HepG2 (cell line): ENCODE measurements around the gene CIT. TPM values are rescaled to one million over a fixed set of nuclear protein-coding genes. Genes with fewer than 3 reads are reported as not detected.

Experiments used
- ATAC-seq: fragments of 200-7000 bp; cut with Tn5 transposase; 3 replicates; pipeline ENCODE4 v1.9.1; 2020; ENCODE audit warnings: mild to moderate bottlenecking, moderate library complexity
- BruUV-seq: library from RNA; stranded (reverse); fragments of 400-500 nt; replicated peaks from 2 replicates; lab custom pipeline; 2021; lab: Mats Ljungman, UMichigan
- CTCF ChIA-PET: fragments of 300-600 bp; formaldehyde crosslinking; extraction: SDS; loops from one replicate; lab custom pipeline; 2021; ENCODE audit warnings: low total read pairs, inconsistent platforms, low intra/inter-chr PET ratio; lab: Yijun Ruan, JAX
- POLR2A ChIA-PET: fragments of 350-600 bp; sonication (Branson Sonifier 250); formaldehyde crosslinking; loops from one replicate; lab custom pipeline; 2020; ENCODE audit warnings: antibody characterized with exemption, inconsistent platforms; lab: Yijun Ruan, JAX
- DNase-seq: peaks from one replicate; pipeline ENCODE4 v3.0.0-alpha.2; 2015; ENCODE audit warnings: low spot score
- FAIRE-seq: peaks from 3 replicates; lab custom pipeline; 2011; peaks lifted over from hg19 to GRCh38; lab: Jason Lieb, UNC
- H2AFZ ChIP-seq: one replicate; pipeline ENCODE4 v1.6.1; 2011; ENCODE audit warnings: low read length, inconsistent platforms
- H3K27ac ChIP-seq: fragments of 300-600 bp; 3 replicates; pipeline ENCODE4 v1.8.0; 2011; ENCODE audit warnings: mixed run types, mild to moderate bottlenecking, mixed read lengths, low read length, inconsistent platforms; ENCODE audit not compliant: insufficient read depth; ENCODE audit errors: extremely low read length
- H3K27me3 ChIP-seq, 2 experiments: fragments of 200-600 bp in 1 of 2; 2 replicates in 1 of 2; 3 replicates in 1 of 2; pipeline versions ENCODE4 v1.6.0 to v1.8.0; 2011; ENCODE audit warnings: low read length in 2 of 2, mild to moderate bottlenecking in 2 of 2, moderate library complexity in 2 of 2, inconsistent platforms in 1 of 2; ENCODE audit not compliant: insufficient read depth in 2 of 2, control insufficient read depth in 1 of 2
- H3K36me3 ChIP-seq, 2 experiments: fragments of 200-600 bp in 1 of 2; replicated peaks in 1 of 2; 2 replicates in 1 of 2; 3 replicates in 1 of 2; pipeline versions ENCODE4 v1.5.1 to v1.8.0; 2011; ENCODE audit warnings: low read length in 2 of 2, inconsistent platforms in 1 of 2; ENCODE audit not compliant: insufficient read depth in 2 of 2, control insufficient read depth in 1 of 2
- H3K4me1 ChIP-seq: 2 replicates; pipeline ENCODE4 v1.5.1; 2012; ENCODE audit warnings: low read length, inconsistent platforms; ENCODE audit not compliant: insufficient read depth
- H3K4me2 ChIP-seq: 2 replicates; pipeline ENCODE4 v1.6.0; 2011; ENCODE audit warnings: low read depth, low read length, inconsistent platforms
- H3K4me3 ChIP-seq, 3 experiments: fragments of 200-600 bp in 1 of 3; sonication (generic), shearing (Covaris generic) in 1 of 3; replicated peaks in 1 of 3; 2 replicates each; pipeline ENCODE4 v1.5.1; 2011 to 2016; ENCODE audit warnings: low read length in 3 of 3, inconsistent platforms in 2 of 3, low read depth in 2 of 3, mild to moderate bottlenecking in 2 of 3, control low read depth in 1 of 3, mixed read lengths in 1 of 3; ENCODE audit not compliant: insufficient read depth in 1 of 3
- H3K79me2 ChIP-seq: one replicate; pipeline ENCODE4 v1.6.1; 2011; ENCODE audit warnings: low read length, inconsistent platforms; ENCODE audit not compliant: insufficient read depth
- H3K9ac ChIP-seq: 2 replicates; pipeline ENCODE4 v1.6.0; 2011; ENCODE audit warnings: mild to moderate bottlenecking, low read depth, low read length, inconsistent platforms; ENCODE audit not compliant: insufficient read depth
- H3K9me3 ChIP-seq: 2 replicates; pipeline ENCODE4 v1.5.1; 2012; ENCODE audit warnings: mild to moderate bottlenecking, low read length
- H4K20me1 ChIP-seq: 2 replicates; pipeline ENCODE4 v1.6.0; 2011; ENCODE audit warnings: inconsistent platforms, mild to moderate bottlenecking, low read length, moderate library complexity; ENCODE audit not compliant: insufficient read depth
- FOXO1 ChIP-seq: sonication (generic); formaldehyde crosslinking; IDR thresholded peaks from 2 replicates; pipeline ENCODE4 v1.4.0; 2020; ENCODE audit warnings: missing genetic modification reagents
- HNRNPK ChIP-seq: fragments of 200-400 bp; formaldehyde crosslinking; IDR thresholded peaks from 2 replicates; pipeline ENCODE4 v1.6.1; 2018; ENCODE audit warnings: low read length, low read depth, moderate library complexity, mild to moderate bottlenecking; ENCODE audit not compliant: poor library complexity, severe bottlenecking
- NCOA5 ChIP-seq: sonication (generic); formaldehyde crosslinking; IDR thresholded peaks from 2 replicates; pipeline ENCODE4 v1.4.0; 2020; ENCODE audit warnings: missing genetic modification reagents
- NFATC3 ChIP-seq: sonication (generic); formaldehyde crosslinking; IDR thresholded peaks from 2 replicates; pipeline ENCODE4 v1.5.1; 2020; ENCODE audit warnings: mild to moderate bottlenecking, missing genetic modification reagents
- NFE2L1 ChIP-seq: sonication (generic); formaldehyde crosslinking; IDR thresholded peaks from 2 replicates; pipeline ENCODE4 v1.4.0; 2020; ENCODE audit warnings: missing genetic modification reagents, mild to moderate bottlenecking, borderline replicate concordance
- NR2F2 ChIP-seq: IDR thresholded peaks from 2 replicates; pipeline ENCODE4 v1.6.1; 2012; ENCODE audit warnings: low read depth, inconsistent platforms, borderline replicate concordance
- PCBP1 ChIP-seq: fragments of 200-400 bp; formaldehyde crosslinking; IDR thresholded peaks from 2 replicates; pipeline ENCODE4 v1.6.1; 2017; ENCODE audit warnings: mild to moderate bottlenecking, low read depth, low read length, borderline replicate concordance
- RBAK ChIP-seq: sonication (generic); formaldehyde crosslinking; IDR thresholded peaks from 2 replicates; pipeline ENCODE4 v1.5.1; 2020; ENCODE audit warnings: mild to moderate bottlenecking, missing genetic modification reagents
- THRA ChIP-seq: sonication (generic); formaldehyde crosslinking; IDR thresholded peaks from 2 replicates; pipeline ENCODE4 v1.4.0; 2020; ENCODE audit warnings: missing genetic modification reagents, borderline replicate concordance
- ZNF235 ChIP-seq: sonication (generic); formaldehyde crosslinking; IDR thresholded peaks from 2 replicates; pipeline ENCODE4 v1.8.1; 2023; ENCODE audit warnings: mild to moderate bottlenecking, missing genetic modification reagents, borderline replicate concordance
- ZNF335 ChIP-seq: sonication (generic); formaldehyde crosslinking; IDR thresholded peaks from 2 replicates; pipeline ENCODE4 v1.4.0; 2020; ENCODE audit warnings: missing genetic modification reagents
- ZNF615 ChIP-seq: sonication (generic); formaldehyde crosslinking; IDR thresholded peaks from 2 replicates; pipeline ENCODE4 v1.5.0; 2020; ENCODE audit warnings: mild to moderate bottlenecking, missing genetic modification reagents, borderline replicate concordance
- ZSCAN21 ChIP-seq: sonication (generic); formaldehyde crosslinking; IDR thresholded peaks from 2 replicates; pipeline ENCODE4 v1.8.0; 2022; ENCODE audit warnings: mild to moderate bottlenecking, missing genetic modification reagents, moderate library complexity, borderline replicate concordance
- WGBS: methylation state at CpG from one replicate; pipeline ENCODE4 v1.1.6; 2017; ENCODE audit warnings: low lambda C conversion rate; 5-methylcytosine and 5-hydroxymethylcytosine counted together
- in situ Hi-C: cut with HindIII; loops from 2 replicates; pipeline ENCODE4 v1.10.0; 2017; ENCODE audit warnings: low pct_unique_long_range_greater_than_20kb; ENCODE audit not compliant: extremely low pct_ligation_motif_present
- intact Hi-C: fragments of 100-400 bp; cut with micrococcal nuclease; formaldehyde crosslinking; loops from one replicate; pipeline ENCODE4 v1.10.0; 2022; ENCODE audit not compliant: unreplicated experiment
- polyA plus RNA-seq, 8 experiments: library from polyadenylated mRNA; depleted of rRNA in 3 of 8; stranded (reverse) in 7 of 8; unstranded in 1 of 8; fragments of >200 nt; fragmentation: Illumina TruSeq in 4 of 8; extraction: Trizol in 4 of 8; gene quantifications; 2 replicates each; pipeline versions ENCODE4 v1.2.1 to v1.2.3, GENCODE V29; 2011 to 2016; ENCODE audit warnings: low read depth in 4 of 8, missing spikeins in 1 of 8, mixed read lengths in 1 of 8; ENCODE audit not compliant: insufficient read depth in 1 of 8
- total RNA-seq, 5 experiments: library from RNA; depleted of rRNA; stranded (reverse); fragments of >200 nt; fragmentation: Illumina TruSeq; extraction: Trizol; gene quantifications; 2 replicates each; pipeline ENCODE4 v1.2.3, GENCODE V29; 2016; ENCODE audit warnings: low read depth in 1 of 5

The CIT gene
- total and polyA plus RNA-seq, 2 of the 13 experiments (the other 11 are each of a cell fraction or from before 2014, with no cell fraction given) = 7.7 to 11.7 TPM

- no peaks in the 10 kb centered on the region for H4K20me1 ChIP-seq
- WGBS = 97% methylated on average over 1 of the region's 1 CpG
- H3K36me3 ChIP-seq = peaks cover 4 to 37% of the 10 kb centered on the region in 2 experiments; a peak in 3 of 5 replicates
- no TSS peak for BruUV-seq
- no peaks in the 10 kb centered on the region for H3K27me3 ChIP-seq
- H3K79me2 ChIP-seq = no peaks in the 10 kb centered on the region
- DNase-seq (no peak), FAIRE-seq (no peak), ATAC-seq (no peak)
- H3K27ac ChIP-seq = no peak overlapping the region
- intact Hi-C loops (no loop called here), in situ Hi-C loops (no loop called here)
- H3K9ac ChIP-seq = no peak overlapping the region
- no peak overlapping the region for H2AFZ ChIP-seq
- H3K9me3 ChIP-seq = no peaks in the 10 kb centered on the region
- H3K4me1 ChIP-seq = no peaks in the 10 kb centered on the region
- CTCF ChIA-PET = no interaction called here
- no peak overlapping the region for H3K4me3 ChIP-seq
- H3K4me2 ChIP-seq = no peak overlapping the region
- POLR2A ChIA-PET = no interaction called here
- TF ChIP-seq NCOA5 (no peak), THRA (CRISPR knock-in tag) (no peak), NFATC3 (CRISPR knock-in tag) (no peak), RBAK (CRISPR knock-in tag) (no peak), HNRNPK (peak; percentile 98), PCBP1 (0 out of 2 replicates have a peak, but pooled peaks have one; percentile 62)
Observed at GRCh38 chr12:119850330-119850729, 26.8 kb downstream of the CIT start.

- H4K20me1 ChIP-seq = no peaks in the 10 kb centered on the region
- H3K27ac ChIP-seq = no peak overlapping the region
- H3K9me3 ChIP-seq = no peaks in the 10 kb centered on the region
- 98% methylated on average over 2 of the region's 2 CpGs for WGBS
- H2AFZ ChIP-seq = no peak overlapping the region
- no peaks in the 10 kb centered on the region for H3K4me1 ChIP-seq
- ChIA-PET CTCF (no interaction called here), POLR2A (no interaction called here)
- no peak overlapping the region for H3K4me3 ChIP-seq
- BruUV-seq = no TSS peak
- DNase-seq (no peak), ATAC-seq (no peak), FAIRE-seq (no peak)
- no peaks in the 10 kb centered on the region for H3K79me2 ChIP-seq
- H3K9ac ChIP-seq = no peak overlapping the region
- peaks cover 4 to 27% of the 10 kb centered on the region in 2 experiments for H3K36me3 ChIP-seq
- intact Hi-C loops (no loop called here), in situ Hi-C loops (no loop called here)
- no peaks in the 10 kb centered on the region for H3K27me3 ChIP-seq
- H3K4me2 ChIP-seq = no peak overlapping the region
- no peak for TF ChIP-seq ZNF615
- TF ChIP-seq NR2F2 = no peak
- TF ChIP-seq NFE2L1 (CRISPR knock-in tag) = no peak
- TF ChIP-seq ZNF235 = no peak
- TF ChIP-seq ZSCAN21 (CRISPR knock-in tag) = no peak
- TF ChIP-seq FOXO1 = no peak
- no peak for TF ChIP-seq ZNF335
Observed at GRCh38 chr12:119843100-119843499, 34.0 kb downstream of the CIT start.
